Activated naive CD4-positive, alpha-beta T cell treated with anti-CD3 and anti-CD28 coated beads, Interleukin-2, amount 10 ng/mL, durations not matched to agents 7 days and 5 days (primary cell): ENCODE measurements around the gene COL25A1.

Experiments used
- CTCF ChIA-PET: fragments of 350-600 bp; sonication (Branson Sonifier 250); formaldehyde crosslinking; loops from one replicate; lab custom pipeline; 2021; ENCODE audit warnings: antibody characterized with exemption; lab: Charles Lee
- DNase-seq: peaks from one replicate; pipeline ENCODE4 v3.0.0-alpha.2; 2020
- H3K27ac Mint-ChIP-seq: one replicate; pipeline ENCODE4 v1.8.0; 2021; ENCODE audit warnings: mild to moderate bottlenecking, moderate library complexity, mixed read lengths
- H3K27me3 Mint-ChIP-seq: one replicate; pipeline ENCODE4 v1.8.0; 2021; ENCODE audit warnings: mild to moderate bottlenecking, mixed read lengths
- H3K36me3 Mint-ChIP-seq: one replicate; pipeline ENCODE4 v1.8.0; 2021; ENCODE audit warnings: mixed read lengths
- H3K4me1 Mint-ChIP-seq: one replicate; pipeline ENCODE4 v1.8.0; 2021; ENCODE audit warnings: mixed read lengths
- H3K4me3 Mint-ChIP-seq: one replicate; pipeline ENCODE4 v1.8.0; 2021; ENCODE audit warnings: mild to moderate bottlenecking, moderate library complexity, mixed read lengths
- H3K9me3 Mint-ChIP-seq: one replicate; pipeline ENCODE4 v1.8.0; 2021; ENCODE audit warnings: mixed read lengths

Gene COL25A1

GRCh38 chr4:108920395-108921087 lies 381.9 kb downstream of the COL25A1 start:
- Mint-ChIP-seq H3K9me3 (no peaks in the 10 kb centered on the region), H3K36me3 (no peaks in the 10 kb centered on the region), H3K4me1 (no peaks in the 10 kb centered on the region), H3K27me3 (peaks cover 19% of the 10 kb centered on the region), H3K27ac (no peak overlapping the region), H3K4me3 (no peak overlapping the region)
- CTCF ChIA-PET: no interaction called here
- no peak for DNase-seq

GRCh38 chr4:108919226-108919893 lies 383.1 kb downstream of the COL25A1 start:
- peaks cover 19% of the 10 kb centered on the region for H3K27me3 Mint-ChIP-seq
- no peak overlapping the region for H3K4me3 Mint-ChIP-seq
- no peaks in the 10 kb centered on the region for H3K9me3 Mint-ChIP-seq
- H3K4me1 Mint-ChIP-seq: no peaks in the 10 kb centered on the region
- no peak overlapping the region for H3K27ac Mint-ChIP-seq
- no peak for DNase-seq
- CTCF ChIA-PET: no interaction called here
- no peaks in the 10 kb centered on the region for H3K36me3 Mint-ChIP-seq

GRCh38 chr4:108917255-108917654 lies 385.2 kb downstream of the COL25A1 start:
- Mint-ChIP-seq H3K27me3 (peaks cover 21% of the 10 kb centered on the region), H3K4me1 (no peaks in the 10 kb centered on the region), H3K36me3 (no peaks in the 10 kb centered on the region), H3K4me3 (no peak overlapping the region), H3K27ac (no peak overlapping the region), H3K9me3 (no peaks in the 10 kb centered on the region)
- CTCF ChIA-PET: no interaction called here
- no peak for DNase-seq

GRCh38 chr4:108916638-108917037 lies 385.8 kb downstream of the COL25A1 start:
- Mint-ChIP-seq H3K36me3 (no peaks in the 10 kb centered on the region), H3K9me3 (no peaks in the 10 kb centered on the region), H3K4me1 (no peaks in the 10 kb centered on the region), H3K27me3 (peaks cover 21% of the 10 kb centered on the region), H3K27ac (no peak overlapping the region), H3K4me3 (no peak overlapping the region)
- DNase-seq: no peak
- CTCF ChIA-PET: no interaction called here

- Mint-ChIP-seq H3K27me3 (peaks cover 4% of the 10 kb centered on the region), H3K27ac (no peak overlapping the region), H3K4me1 (peaks cover 9% of the 10 kb centered on the region), H3K9me3 (no peaks in the 10 kb centered on the region), H3K4me3 (no peak overlapping the region), H3K36me3 (no peaks in the 10 kb centered on the region)
- CTCF ChIA-PET: no interaction called here
- no peak for DNase-seq
Measured at GRCh38 chr4:108906866-108907367, 395.5 kb downstream of the COL25A1 start.

GRCh38 chr4:108906006-108906405 lies 396.5 kb downstream of the COL25A1 start:
- Mint-ChIP-seq H3K27ac (no peak overlapping the region), H3K27me3 (peaks cover 4% of the 10 kb centered on the region), H3K4me1 (peaks cover 9% of the 10 kb centered on the region), H3K36me3 (no peaks in the 10 kb centered on the region), H3K4me3 (no peak overlapping the region), H3K9me3 (no peaks in the 10 kb centered on the region)
- DNase-seq: no peak
- CTCF ChIA-PET: no interaction called here

GRCh38 chr4:108903464-108904221 lies 398.8 kb downstream of the COL25A1 start:
- H3K27me3 Mint-ChIP-seq: no peaks in the 10 kb centered on the region
- H3K36me3 Mint-ChIP-seq: no peaks in the 10 kb centered on the region
- CTCF ChIA-PET: interaction anchor here (0.9 kb wide), 1 partner anchor 176 kb away, joined by 3 read pairs; no protein-coding TSS in a partner anchor
- no peaks in the 10 kb centered on the region for H3K9me3 Mint-ChIP-seq
- DNase-seq: no peak
- H3K4me3 Mint-ChIP-seq: no peak overlapping the region
- no peak overlapping the region for H3K27ac Mint-ChIP-seq
- H3K4me1 Mint-ChIP-seq: peaks cover 9% of the 10 kb centered on the region

- Mint-ChIP-seq H3K36me3 (no peaks in the 10 kb centered on the region), H3K27me3 (no peaks in the 10 kb centered on the region), H3K4me1 (peaks cover 9% of the 10 kb centered on the region), H3K4me3 (no peak overlapping the region), H3K9me3 (no peaks in the 10 kb centered on the region), H3K27ac (no peak overlapping the region)
- CTCF ChIA-PET: no interaction called here
- DNase-seq: no peak
Measured at GRCh38 chr4:108902769-108903168, 399.7 kb downstream of the COL25A1 start.

GRCh38 chr4:108901291-108901690 lies 401.2 kb downstream of the COL25A1 start:
- H3K36me3 Mint-ChIP-seq: no peaks in the 10 kb centered on the region
- no peak overlapping the region for H3K4me3 Mint-ChIP-seq
- H3K27ac Mint-ChIP-seq: no peak overlapping the region
- DNase-seq: no peak
- CTCF ChIA-PET: no interaction called here
- no peaks in the 10 kb centered on the region for H3K9me3 Mint-ChIP-seq
- peaks cover 9% of the 10 kb centered on the region for H3K4me1 Mint-ChIP-seq
- H3K27me3 Mint-ChIP-seq: no peaks in the 10 kb centered on the region

GRCh38 chr4:108900018-108900580 lies 402.4 kb downstream of the COL25A1 start:
- Mint-ChIP-seq H3K4me1 (peaks cover 9% of the 10 kb centered on the region), H3K27me3 (no peaks in the 10 kb centered on the region), H3K27ac (no peak overlapping the region), H3K4me3 (no peak overlapping the region), H3K36me3 (no peaks in the 10 kb centered on the region), H3K9me3 (no peaks in the 10 kb centered on the region)
- DNase-seq: no peak
- CTCF ChIA-PET: no interaction called here

GRCh38 chr4:108893468-108893867 lies 409.0 kb downstream of the COL25A1 start:
- CTCF ChIA-PET: no interaction called here
- H3K27ac Mint-ChIP-seq: no peak overlapping the region
- H3K4me3 Mint-ChIP-seq: no peak overlapping the region
- no peaks in the 10 kb centered on the region for H3K9me3 Mint-ChIP-seq
- no peaks in the 10 kb centered on the region for H3K36me3 Mint-ChIP-seq
- no peaks in the 10 kb centered on the region for H3K27me3 Mint-ChIP-seq
- no peak for DNase-seq
- no peaks in the 10 kb centered on the region for H3K4me1 Mint-ChIP-seq

GRCh38 chr4:108891896-108892590 lies 410.4 kb downstream of the COL25A1 start:
- no peaks in the 10 kb centered on the region for H3K27me3 Mint-ChIP-seq
- H3K27ac Mint-ChIP-seq: no peak overlapping the region
- no peaks in the 10 kb centered on the region for H3K9me3 Mint-ChIP-seq
- H3K4me3 Mint-ChIP-seq: no peak overlapping the region
- H3K36me3 Mint-ChIP-seq: no peaks in the 10 kb centered on the region
- CTCF ChIA-PET: no interaction called here
- H3K4me1 Mint-ChIP-seq: no peaks in the 10 kb centered on the region
- no peak for DNase-seq

GRCh38 chr4:108890484-108890881 lies 412.0 kb downstream of the COL25A1 start:
- Mint-ChIP-seq H3K4me1 (no peaks in the 10 kb centered on the region), H3K36me3 (no peaks in the 10 kb centered on the region), H3K9me3 (no peaks in the 10 kb centered on the region), H3K27me3 (no peaks in the 10 kb centered on the region), H3K27ac (no peak overlapping the region), H3K4me3 (no peak overlapping the region)
- CTCF ChIA-PET: interaction anchor here (1.3 kb wide), 1 partner anchor 402 kb away, joined by 8 read pairs; no protein-coding TSS in a partner anchor
- no peak for DNase-seq
